SH-SY5Y (cell line): Measurements from ENCODE around the gene CD70.

Source experiments
- GATA2 ChIP-seq: IDR thresholded peaks from 2 replicates; pipeline ENCODE4 v1.6.1; 2011; ENCODE audit warnings: mild to moderate bottlenecking, low read depth, low read length
- GATA3 ChIP-seq: IDR thresholded peaks from 2 replicates; pipeline ENCODE4 v1.6.1; 2011; ENCODE audit warnings: low read depth, mild to moderate bottlenecking, low read length, moderate library complexity

GRCh38 chr19:6570764-6571163 is 20.2 kb downstream of the CD70 start:
- TF ChIP-seq GATA2: no peak
- no peak for TF ChIP-seq GATA3
